Measurements from ENCODE around the gene PUSL1. TPM values are rescaled to one million over a fixed set of nuclear protein-coding genes. Genes with fewer than 3 reads are reported as not detected.

Gene PUSL1
- total RNA-seq, 1 donor from 2014 or later: 46.5 TPM

DNA sequence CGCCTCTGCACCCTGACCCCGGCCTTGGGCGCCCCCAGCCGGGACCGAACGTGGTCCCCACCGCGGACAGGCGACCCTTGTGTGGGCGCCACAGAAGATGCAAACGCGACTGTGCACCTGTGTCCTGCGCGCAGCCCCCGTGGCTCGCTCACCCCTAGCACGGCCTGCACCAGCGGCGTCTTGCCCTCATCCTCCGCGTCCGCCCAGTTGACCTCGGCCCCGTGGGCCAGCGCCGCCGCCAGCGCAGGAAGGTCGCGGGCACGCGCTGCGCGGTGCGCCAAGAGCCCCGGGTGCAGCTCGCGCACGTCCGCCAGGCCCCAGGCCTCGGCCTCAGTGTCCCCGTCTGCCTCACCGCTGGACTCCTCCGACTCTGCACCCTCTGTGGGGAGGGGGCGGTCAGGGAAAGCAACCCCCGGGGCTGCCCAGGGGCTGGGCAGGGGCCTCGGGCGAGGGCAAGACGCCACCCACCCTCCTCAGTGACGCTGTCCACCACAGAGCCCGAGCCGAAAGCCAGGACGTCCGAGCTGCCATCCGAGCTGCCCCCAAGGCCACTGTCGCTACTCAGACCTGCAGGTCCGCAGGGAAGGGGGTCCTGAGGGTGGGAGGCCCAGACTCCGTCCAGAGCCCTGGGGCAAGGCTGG is 14.0 kb upstream of the PUSL1 start:
- no peak for DNase-seq (ENCODE audit: low read depth)
- TF ChIP-seq, protein P1, sequence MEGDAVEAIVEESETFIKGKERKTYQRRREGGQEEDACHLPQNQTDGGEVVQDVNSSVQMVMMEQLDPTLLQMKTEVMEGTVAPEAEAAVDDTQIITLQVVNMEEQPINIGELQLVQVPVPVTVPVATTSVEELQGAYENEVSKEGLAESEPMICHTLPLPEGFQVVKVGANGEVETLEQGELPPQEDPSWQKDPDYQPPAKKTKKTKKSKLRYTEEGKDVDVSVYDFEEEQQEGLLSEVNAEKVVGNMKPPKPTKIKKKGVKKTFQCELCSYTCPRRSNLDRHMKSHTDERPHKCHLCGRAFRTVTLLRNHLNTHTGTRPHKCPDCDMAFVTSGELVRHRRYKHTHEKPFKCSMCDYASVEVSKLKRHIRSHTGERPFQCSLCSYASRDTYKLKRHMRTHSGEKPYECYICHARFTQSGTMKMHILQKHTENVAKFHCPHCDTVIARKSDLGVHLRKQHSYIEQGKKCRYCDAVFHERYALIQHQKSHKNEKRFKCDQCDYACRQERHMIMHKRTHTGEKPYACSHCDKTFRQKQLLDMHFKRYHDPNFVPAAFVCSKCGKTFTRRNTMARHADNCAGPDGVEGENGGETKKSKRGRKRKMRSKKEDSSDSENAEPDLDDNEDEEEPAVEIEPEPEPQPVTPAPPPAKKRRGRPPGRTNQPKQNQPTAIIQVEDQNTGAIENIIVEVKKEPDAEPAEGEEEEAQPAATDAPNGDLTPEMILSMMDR (conservative IDR thresholded peaks at IDR 0.05; ENCODE audit: low read depth, low read length): no peak
- no peak overlapping the region for H3K4me3 ChIP-seq (ENCODE audit: low read depth, low read length)

DNA sequence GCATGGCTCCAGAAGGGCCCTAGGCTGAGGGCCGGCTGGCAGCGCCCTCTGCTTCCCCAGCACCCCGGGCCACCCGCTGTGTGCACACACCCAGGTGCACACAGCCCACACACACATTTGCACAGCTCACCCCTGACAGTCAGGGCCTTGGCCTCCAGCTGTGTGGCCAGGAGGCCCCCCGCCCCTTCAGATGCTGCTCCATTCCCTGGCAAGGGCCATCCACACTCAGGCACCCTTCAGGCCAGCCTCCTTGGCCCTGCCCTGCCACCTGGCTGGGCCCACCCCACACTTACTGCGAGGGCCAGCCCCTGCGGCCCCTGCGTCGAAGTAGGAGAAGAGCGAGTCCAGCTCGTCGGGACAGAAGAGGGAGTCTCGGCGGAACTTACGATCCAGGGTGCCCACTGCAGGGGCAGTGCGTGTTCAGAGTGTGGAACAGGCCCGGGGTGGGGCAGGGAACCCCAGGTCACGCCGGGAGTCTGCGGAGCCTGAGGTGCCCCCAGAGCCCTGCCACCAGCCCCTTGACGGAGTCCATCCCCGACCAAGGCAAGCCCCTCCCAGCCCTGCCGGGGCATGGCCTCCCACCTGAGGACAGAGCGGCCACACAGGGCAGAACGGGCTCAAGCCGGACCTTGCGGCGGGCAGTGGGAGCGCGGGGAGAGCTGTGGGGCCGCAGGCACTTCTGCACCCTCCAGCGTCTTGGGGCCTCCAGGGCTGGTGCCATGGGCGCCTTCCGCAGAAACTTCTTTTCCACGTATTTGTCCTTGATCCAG is 13.1 kb upstream of the PUSL1 start:
- TF ChIP-seq, protein P1 (conservative IDR thresholded peaks at IDR 0.05; ENCODE audit: low read depth, low read length): no peak
- H3K4me3 ChIP-seq (ENCODE audit: low read depth, low read length): no peak overlapping the region
- DNase-seq (ENCODE audit: low read depth): no peak

DNA sequence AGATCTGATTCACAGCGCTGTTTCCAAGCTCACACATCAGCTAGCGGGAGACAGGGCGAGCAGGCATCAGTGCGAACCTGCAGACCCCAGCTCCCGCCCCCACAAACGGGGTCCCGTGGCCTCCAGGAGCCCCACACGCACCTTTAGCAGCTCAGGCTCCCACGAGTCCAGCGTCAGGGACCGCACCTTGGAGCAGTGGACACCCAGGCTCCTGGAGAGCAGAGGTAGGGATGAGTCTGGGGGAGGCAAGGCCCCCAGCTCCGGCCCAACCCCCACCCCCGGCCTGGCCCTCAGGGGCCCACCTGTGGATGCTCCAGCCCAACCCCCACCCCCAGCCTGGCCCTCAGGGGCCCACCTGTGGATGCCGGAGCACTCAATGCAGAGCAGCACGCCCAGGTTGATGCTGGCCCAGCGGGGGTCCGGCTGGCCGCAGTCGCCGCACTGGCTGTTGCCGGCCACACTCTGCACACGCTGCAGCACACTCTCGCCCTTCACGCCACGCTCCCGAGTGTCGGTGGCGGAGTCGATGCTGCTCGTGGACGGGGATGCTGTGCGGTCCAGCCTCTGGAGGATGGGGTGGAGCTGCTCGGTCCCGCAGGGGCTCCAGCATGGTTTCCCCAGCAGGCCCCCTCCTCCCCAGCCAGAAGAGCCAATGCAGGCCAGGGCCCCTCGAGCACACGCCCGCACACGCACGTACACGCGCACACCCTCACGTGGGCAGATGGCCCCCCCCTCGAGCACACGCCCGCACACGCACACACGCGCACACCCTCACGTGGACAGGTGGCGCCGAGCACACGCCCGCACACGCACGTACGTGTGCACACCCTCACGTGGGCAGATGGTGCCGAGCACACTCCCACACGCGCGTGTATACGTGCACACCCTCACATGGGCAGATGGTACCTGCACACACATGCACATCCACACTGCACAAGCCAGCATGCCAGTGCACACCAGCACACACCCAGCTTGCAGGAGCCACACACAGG is 12.0 kb upstream of the PUSL1 start:
- no peak overlapping the region for H3K4me3 ChIP-seq (ENCODE audit: low read depth, low read length)
- TF ChIP-seq, protein P1 (conservative IDR thresholded peaks at IDR 0.05; ENCODE audit: low read depth, low read length): no peak
- DNase-seq (ENCODE audit: low read depth): no peak

DNA sequence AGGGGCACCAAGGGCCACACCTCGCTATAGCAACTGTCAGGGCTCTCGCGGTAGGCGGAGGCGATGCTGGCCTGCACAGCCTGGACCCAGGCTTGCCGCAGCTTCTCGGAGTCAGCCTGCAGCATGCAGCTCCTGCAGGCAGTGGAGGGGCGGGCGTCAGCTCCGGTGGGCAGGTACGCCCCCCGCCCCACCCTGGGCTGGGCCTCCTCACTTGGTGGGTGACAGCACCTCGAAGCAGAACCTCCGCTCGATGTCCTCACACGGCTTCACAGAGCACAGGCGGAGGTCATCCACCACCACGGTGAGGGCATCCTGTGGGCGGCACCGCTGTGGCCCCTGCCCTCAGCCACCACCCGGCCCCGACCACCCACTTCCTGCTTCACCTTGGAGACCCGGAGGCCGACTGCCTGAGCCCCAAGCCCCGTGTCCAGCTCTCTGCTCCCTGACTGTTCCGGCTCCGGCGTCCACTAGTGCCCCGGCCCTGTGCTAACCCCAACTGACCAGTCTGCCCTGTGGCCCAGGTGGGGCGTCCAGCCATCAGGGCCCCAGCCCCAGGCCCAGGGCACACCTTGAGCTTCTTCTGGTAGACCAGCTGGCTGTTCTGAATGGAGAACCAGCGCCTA is 10.5 kb upstream of the PUSL1 start:
- no peak for DNase-seq (ENCODE audit: low read depth)
- no peak overlapping the region for H3K4me3 ChIP-seq (ENCODE audit: low read depth, low read length)
- TF ChIP-seq, protein P1 (conservative IDR thresholded peaks at IDR 0.05; ENCODE audit: low read depth, low read length): no peak

DNA sequence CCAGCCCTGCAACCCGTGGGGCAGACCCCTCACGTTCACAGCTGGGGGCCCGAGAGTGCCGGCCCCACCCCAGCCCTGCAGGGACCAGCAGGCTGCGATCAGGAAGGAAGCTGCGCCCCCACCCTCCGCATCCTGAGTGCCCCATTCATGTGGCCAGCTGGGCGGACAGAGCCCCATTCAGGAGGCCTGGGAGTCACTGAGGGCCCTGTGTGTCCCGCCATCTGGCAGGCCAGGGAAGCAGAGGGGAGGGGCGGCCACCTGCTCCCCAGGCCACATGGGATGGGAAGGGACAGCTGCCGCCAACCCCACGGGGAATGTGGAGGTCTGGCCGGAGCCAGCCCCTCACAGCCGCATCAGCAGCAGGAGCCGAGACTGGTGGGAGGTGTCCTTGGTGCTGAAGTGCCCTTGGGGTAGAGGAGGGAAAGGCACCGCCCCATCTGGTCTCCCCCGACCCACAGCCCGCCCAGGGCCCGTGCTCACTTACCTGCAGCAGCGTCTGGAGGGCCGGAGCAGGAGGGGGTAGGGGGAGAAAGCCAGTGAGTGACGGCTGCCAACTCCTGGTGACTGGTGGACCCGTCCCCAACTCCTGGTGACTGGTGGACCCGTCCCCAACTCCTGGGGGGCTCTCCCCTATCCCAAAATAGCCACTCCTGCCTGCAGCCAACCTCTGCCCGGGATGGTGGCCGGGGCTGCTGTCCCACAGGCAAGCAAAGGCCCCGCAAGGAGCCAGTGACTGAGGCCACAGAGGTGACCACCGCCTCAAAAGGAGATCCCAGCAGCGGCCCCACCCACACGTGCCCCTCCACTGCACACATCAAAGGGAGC is 9.3 kb upstream of the PUSL1 start:
- TF ChIP-seq, protein P1 (conservative IDR thresholded peaks at IDR 0.05; ENCODE audit: low read depth, low read length): no peak
- no peak for DNase-seq (ENCODE audit: low read depth)
- no peak overlapping the region for H3K4me3 ChIP-seq (ENCODE audit: low read depth, low read length)

All from epithelial cell of proximal tubule (primary cell).